Measurements from ENCODE around the gene GPANK1. TPM values are rescaled to one million over a fixed set of nuclear protein-coding genes. Genes with fewer than 3 reads are reported as not detected.

Gene GPANK1
- total RNA-seq, 4 donors from 2014 or later: 13.4 to 20.0 (median 16.7) TPM

GRCh38 chr6:31617010-31617409 is 47.8 kb downstream of the GPANK1 start:
- TF ChIP-seq CTCF (IDR thresholded peaks at IDR 0.05; ENCODE audit: low read depth): no peak

- no peak for TF ChIP-seq CTCF (IDR thresholded peaks at IDR 0.05; ENCODE audit: low read depth)
These were observed 49.0 kb downstream of the GPANK1 start for GRCh38 chr6:31615748-31616147.

- no peak for TF ChIP-seq CTCF (IDR thresholded peaks at IDR 0.05; ENCODE audit: low read depth)
These were observed 49.9 kb downstream of the GPANK1 start, which contains the start of gene AIF1 for GRCh38 chr6:31614684-31615578. Gene AIF1, plus strand, starts transcription at chr6:31615234. Its CDS starts 96 bp downstream, at chr6:31615330.

- TF ChIP-seq CTCF (IDR thresholded peaks at IDR 0.05; ENCODE audit: low read depth): no peak
These were observed 50.6 kb downstream of the GPANK1 start for GRCh38 chr6:31614075-31614619.

Small RNAs within 50 kb of the gene (small RNA-seq; reads per million reads assigned to genes)
- gene MIR4646 (not detected), gene MIR6832 (not detected), gene RF00019 (0.49 reads per million), gene SNORA38 (12.6 reads per million, percentile 92 among the genes with 10 or more reads in this experiment), gene UQCRHP1 (not detected)

Other genes starting within 250 kb of the GPANK1 start
- gene MICB, start 166.9 kb downstream of the GPANK1 start, total RNA-seq: 1 to 10 TPM; 2.3 to 9.3 (median 3.8) TPM
- not detected for gene MCCD1, start 136.0 kb downstream of the GPANK1 start, total RNA-seq
- 100 to 1,000 TPM; 168 to 258 (median 217) TPM for gene DDX39B, start 123.0 kb downstream of the GPANK1 start, total RNA-seq
- gene ATP6V1G2, start 118.4 kb downstream of the GPANK1 start, total RNA-seq: 1 to 10 TPM in 1 of 4 donors, under 1 TPM in 1, not detected in 2; 0.68 to 1.5 TPM
- gene NFKBIL1, start 117.4 kb downstream of the GPANK1 start, total RNA-seq: 10 to 100 TPM in 3 of 4 donors, 1 to 10 TPM in 1; 5.2 to 54.4 (median 28.1) TPM
- gene LTA, start 92.7 kb downstream of the GPANK1 start, total RNA-seq: not detected
- gene TNF, start 89.4 kb downstream of the GPANK1 start, total RNA-seq: under 1 TPM in 2 of 4 donors, not detected in 2; 0.22 to 0.82 TPM
- gene LTB, start 82.6 kb downstream of the GPANK1 start, total RNA-seq: under 1 TPM in 2 of 4 donors, not detected in 2; 0.66 to 0.85 TPM
- 10 to 100 TPM; 10.4 to 53.9 (median 12.5) TPM for gene LST1, start 78.7 kb downstream of the GPANK1 start, total RNA-seq
- under 1 TPM in 1 of 4 donors, not detected in 3; 0.68 TPM for gene NCR3, start 72.0 kb downstream of the GPANK1 start, total RNA-seq
- 100 to 1,000 TPM in 2 of 4 donors, 10 to 100 TPM in 2; 30.9 to 177 (median 76.2) TPM for gene AIF1, start 49.8 kb downstream of the GPANK1 start, total RNA-seq
- gene PRRC2A, start 44.3 kb downstream of the GPANK1 start, total RNA-seq: 10 to 100 TPM; 36.0 to 79.5 (median 46.5) TPM
- gene BAG6, start 12.3 kb downstream of the GPANK1 start, total RNA-seq: 100 to 1,000 TPM; 152 to 230 (median 170) TPM
- gene APOM, start 9.1 kb downstream of the GPANK1 start, total RNA-seq: 1 to 10 TPM; 1.5 to 4.4 (median 3.1) TPM
- gene C6orf47, start 4.2 kb downstream of the GPANK1 start, total RNA-seq: 10 to 100 TPM; 12.9 to 19.2 (median 15.7) TPM
- 100 to 1,000 TPM; 146 to 170 (median 165) TPM for gene CSNK2B, start 1.1 kb upstream of the GPANK1 start, total RNA-seq
- 10 to 100 TPM in 1 of 4 donors, 1 to 10 TPM in 3; 4.4 to 19.2 (median 6.5) TPM for gene LY6G5B, start 5.0 kb upstream of the GPANK1 start, total RNA-seq
- gene LY6G5C, start 16.1 kb upstream of the GPANK1 start, total RNA-seq: 1 to 10 TPM in 2 of 4 donors, not detected in 2; 1.4 to 1.5 TPM
- gene ABHD16A, start 38.3 kb upstream of the GPANK1 start, total RNA-seq: 10 to 100 TPM; 29.2 to 45.1 (median 35.6) TPM
- gene LY6G6F, start 41.9 kb upstream of the GPANK1 start, total RNA-seq: not detected
- not detected for gene LY6G6D, start 50.4 kb upstream of the GPANK1 start, total RNA-seq
- not detected for gene LY6G6C, start 56.7 kb upstream of the GPANK1 start, total RNA-seq
- under 1 TPM in 1 of 4 donors, not detected in 3; 0.33 TPM for gene MPIG6B, start 58.4 kb upstream of the GPANK1 start, total RNA-seq
- 100 to 1,000 TPM; 112 to 189 (median 160) TPM for gene DDAH2, start 64.3 kb upstream of the GPANK1 start, total RNA-seq
- gene CLIC1, start 71.5 kb upstream of the GPANK1 start, total RNA-seq: 100 to 1,000 TPM; 181 to 503 (median 311) TPM
- gene MSH5, start 75.0 kb upstream of the GPANK1 start, total RNA-seq: 10 to 100 TPM in 2 of 4 donors, 1 to 10 TPM in 2; 7.5 to 24.5 (median 9.0) TPM
- 1 to 10 TPM in 2 of 4 donors, not detected in 2; 2.0 to 8.3 TPM for gene SAPCD1, start 97.7 kb upstream of the GPANK1 start, total RNA-seq
- not detected for gene VWA7, start 112.3 kb upstream of the GPANK1 start, total RNA-seq
- gene VARS1, start 130.8 kb upstream of the GPANK1 start, total RNA-seq: 10 to 100 TPM; 20.6 to 49.7 (median 31.2) TPM
- 10 to 100 TPM; 14.3 to 27.5 (median 24.0) TPM for gene LSM2, start 142.0 kb upstream of the GPANK1 start, total RNA-seq
- 1 to 10 TPM in 3 of 4 donors, under 1 TPM in 1; 0.65 to 2.9 (median 1.2) TPM for gene HSPA1L, start 150.3 kb upstream of the GPANK1 start, total RNA-seq
- 100 to 1,000 TPM; 100 to 210 (median 165) TPM for gene HSPA1A, start 150.5 kb upstream of the GPANK1 start, total RNA-seq
- 100 to 1,000 TPM in 2 of 4 donors, 10 to 100 TPM in 2; 61.8 to 153 (median 91.6) TPM for gene HSPA1B, start 162.7 kb upstream of the GPANK1 start, total RNA-seq
- gene NEU1, start 197.8 kb upstream of the GPANK1 start, total RNA-seq: 10 to 100 TPM; 24.9 to 46.6 (median 40.2) TPM
- gene SLC44A4, start 214.0 kb upstream of the GPANK1 start, total RNA-seq: under 1 TPM in 1 of 4 donors, not detected in 3; 0.51 TPM
- gene EHMT2, start 232.7 kb upstream of the GPANK1 start, total RNA-seq: 10 to 100 TPM in 3 of 4 donors, 1 to 10 TPM in 1; 9.5 to 33.3 (median 23.3) TPM
- 1 to 10 TPM in 1 of 4 donors, under 1 TPM in 3; 0.38 to 1.7 (median 0.93) TPM for gene ZBTB12, start 237.1 kb upstream of the GPANK1 start, total RNA-seq

All from subcutaneous adipose tissue (tissue), 4 donors.